ENCODE measurements around the gene HSPB7.

GRCh38 chr1:16053781-16054502, 36.1 kb upstream of the HSPB7 start:
- TF ChIP-seq EZH2 (IDR thresholded peaks at IDR 0.05; ENCODE audit: borderline replicate concordance, low read depth, low read length, severe bottlenecking): no peak
- TF ChIP-seq, protein P1, sequence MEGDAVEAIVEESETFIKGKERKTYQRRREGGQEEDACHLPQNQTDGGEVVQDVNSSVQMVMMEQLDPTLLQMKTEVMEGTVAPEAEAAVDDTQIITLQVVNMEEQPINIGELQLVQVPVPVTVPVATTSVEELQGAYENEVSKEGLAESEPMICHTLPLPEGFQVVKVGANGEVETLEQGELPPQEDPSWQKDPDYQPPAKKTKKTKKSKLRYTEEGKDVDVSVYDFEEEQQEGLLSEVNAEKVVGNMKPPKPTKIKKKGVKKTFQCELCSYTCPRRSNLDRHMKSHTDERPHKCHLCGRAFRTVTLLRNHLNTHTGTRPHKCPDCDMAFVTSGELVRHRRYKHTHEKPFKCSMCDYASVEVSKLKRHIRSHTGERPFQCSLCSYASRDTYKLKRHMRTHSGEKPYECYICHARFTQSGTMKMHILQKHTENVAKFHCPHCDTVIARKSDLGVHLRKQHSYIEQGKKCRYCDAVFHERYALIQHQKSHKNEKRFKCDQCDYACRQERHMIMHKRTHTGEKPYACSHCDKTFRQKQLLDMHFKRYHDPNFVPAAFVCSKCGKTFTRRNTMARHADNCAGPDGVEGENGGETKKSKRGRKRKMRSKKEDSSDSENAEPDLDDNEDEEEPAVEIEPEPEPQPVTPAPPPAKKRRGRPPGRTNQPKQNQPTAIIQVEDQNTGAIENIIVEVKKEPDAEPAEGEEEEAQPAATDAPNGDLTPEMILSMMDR (IDR thresholded peaks at IDR 0.05; ENCODE audit: borderline replicate concordance, extremely low read depth, low read length, poor library complexity, severe bottlenecking): no peak

All from DND-41 (cell line).